HFF-Myc (cell line): Measurements from ENCODE around the gene HEPACAM.

Experiments used
- DNase-seq: peaks from one replicate; pipeline ENCODE4 v3.0.0-alpha.2; 2011; ENCODE audit warnings: low read depth; ENCODE audit errors: extremely low read depth
- H3K4me3 ChIP-seq: replicated peaks from 2 replicates; pipeline ENCODE4 v1.5.1; 2011; ENCODE audit warnings: low read depth, mild to moderate bottlenecking, control low read depth, low read length
- CTCF ChIP-seq: IDR thresholded peaks from 2 replicates; pipeline ENCODE4 v1.5.1; 2012; ENCODE audit warnings: mild to moderate bottlenecking, low read depth, low read length, control low read depth; ENCODE audit errors: missing control alignments

The HEPACAM gene

DNA sequence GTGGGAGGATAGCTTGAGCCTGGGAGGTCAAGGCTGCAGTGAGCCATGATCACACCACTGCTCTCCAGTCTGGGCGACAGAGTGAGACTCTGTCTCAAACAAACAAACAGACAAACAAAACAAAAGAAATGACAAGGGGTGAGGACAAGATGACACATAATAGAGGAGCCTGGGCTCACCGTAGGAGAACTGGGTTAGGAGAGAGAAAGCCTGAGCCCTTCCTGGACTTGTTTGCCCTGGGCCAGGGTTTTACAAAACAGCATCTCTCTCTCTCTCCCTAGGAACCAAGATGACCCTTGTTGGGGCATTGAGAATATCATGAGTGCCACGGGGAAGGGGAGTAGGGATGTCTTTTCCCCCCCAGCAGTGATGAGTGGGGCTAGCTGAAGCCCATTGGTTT is 54.9 kb downstream of the HEPACAM start:
- no peak for TF ChIP-seq CTCF
- no peak overlapping the region for H3K4me3 ChIP-seq
- DNase-seq, result no peak

DNA sequence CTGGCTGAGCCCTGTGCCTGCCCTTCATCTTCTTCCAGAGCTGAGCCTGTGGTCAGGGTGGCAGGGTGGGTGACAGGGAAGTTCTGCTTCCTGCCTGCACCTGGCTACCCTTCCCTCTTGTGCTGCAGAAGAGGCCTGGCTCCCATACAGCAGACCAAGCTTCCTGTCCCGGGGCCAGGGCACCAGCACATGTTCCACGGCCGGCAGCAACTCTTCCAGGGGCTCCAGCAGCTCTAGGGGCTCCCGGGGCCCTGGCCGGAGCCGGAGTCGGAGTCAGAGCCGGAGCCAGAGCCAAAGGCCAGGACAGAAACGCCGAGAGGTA is 55.6 kb downstream of the HEPACAM start:
- TF ChIP-seq CTCF, result no peak

GRCh38 chr11:124879493-124880289 is 56.2 kb downstream of the HEPACAM start:
- DNase-seq, result no peak
- no peak for TF ChIP-seq CTCF
- no peak overlapping the region for H3K4me3 ChIP-seq

More for the DNA sequence above, 55.6 kb downstream of the HEPACAM start:
- no peak for DNase-seq
- no peak overlapping the region for H3K4me3 ChIP-seq

GRCh38 chr11:124878759-124879492 is 56.9 kb downstream of the HEPACAM start:
- H3K4me3 ChIP-seq, result no peak overlapping the region
- no peak for TF ChIP-seq CTCF
- no peak for DNase-seq

GRCh38 chr11:124877910-124878758 is 57.7 kb downstream of the HEPACAM start:
- no peak for DNase-seq
- TF ChIP-seq CTCF, result no peak
- H3K4me3 ChIP-seq, result peak overlapping the region; percentile 55; the same call in 1 of the 2 replicates

- DNase-seq, result no peak
- no peak for TF ChIP-seq CTCF
- H3K4me3 ChIP-seq, result peak overlapping the region; percentile 55
These were observed 58.3 kb downstream of the HEPACAM start for GRCh38 chr11:124877631-124877909.
